Forelimb muscle (tissue), 1 donor: ENCODE data around the gene VSIG10L2. TPM values are rescaled to one million over a fixed set of nuclear protein-coding genes. Genes with fewer than 3 reads are reported as not detected.
"Not testable (repeated sequence)": the region's sequence is repeated elsewhere in the genome, so short reads cannot be mapped to it uniquely, and the experiment has no call there.

Experiments
- DNase-seq: peaks from one replicate; pipeline ENCODE4 v3.0.0-alpha.2; 2013; ENCODE audit warnings: low read depth
- polyA plus RNA-seq: library from polyadenylated mRNA; unstranded; fragments of 120-200 nt; gene quantifications from one replicate; pipeline ENCODE4 v1.2.1, GENCODE V29; 2013; ENCODE audit not compliant: insufficient read length

Gene VSIG10L2
- polyA plus RNA-seq, 1 donor: 0.28 TPM

- DNase-seq: no peak
Measured at GRCh38 chr11:125960771-125961170, 14.9 kb downstream of the VSIG10L2 start.

- no peak for DNase-seq
Measured at GRCh38 chr11:125967515-125967914, 21.7 kb downstream of the VSIG10L2 start.

GRCh38 chr11:125968354-125968753 lies 22.5 kb downstream of the VSIG10L2 start:
- no peak for DNase-seq

- DNase-seq: no peak
Measured at GRCh38 chr11:125971618-125972017, 25.8 kb downstream of the VSIG10L2 start.

- no peak for DNase-seq
Measured at GRCh38 chr11:125974284-125974683, 28.4 kb downstream of the VSIG10L2 start.

GRCh38 chr11:125975634-125976033 lies 29.8 kb downstream of the VSIG10L2 start:
- DNase-seq: no peak

GRCh38 chr11:125976156-125976555 lies 30.3 kb downstream of the VSIG10L2 start:
- no peak for DNase-seq

GRCh38 chr11:125977333-125977732 lies 31.5 kb downstream of the VSIG10L2 start:
- DNase-seq: no peak

GRCh38 chr11:125978181-125978716 lies 32.4 kb downstream of the VSIG10L2 start:
- DNase-seq: no peak

- no peak for DNase-seq
Measured at GRCh38 chr11:125978778-125979407, 33.0 kb downstream of the VSIG10L2 start.

GRCh38 chr11:125979511-125979910 lies 33.7 kb downstream of the VSIG10L2 start:
- no peak for DNase-seq

- DNase-seq: no peak
Measured at GRCh38 chr11:125980436-125980835, 34.6 kb downstream of the VSIG10L2 start.

GRCh38 chr11:125982348-125982730 lies 36.5 kb downstream of the VSIG10L2 start:
- no peak for DNase-seq

GRCh38 chr11:125985956-125986355 lies 40.1 kb downstream of the VSIG10L2 start:
- DNase-seq: not testable (repeated sequence)

- no peak for DNase-seq
Measured at GRCh38 chr11:125987066-125987641, 41.3 kb downstream of the VSIG10L2 start.

- peak; percentile 31 for DNase-seq
Measured at GRCh38 chr11:125990244-125990643, 44.4 kb downstream of the VSIG10L2 start.

GRCh38 chr11:125992893-125993292 lies 47.0 kb downstream of the VSIG10L2 start:
- DNase-seq: no peak

GRCh38 chr11:125994509-125994908 lies 48.7 kb downstream of the VSIG10L2 start:
- DNase-seq: no peak

- no peak for DNase-seq
Measured at GRCh38 chr11:125995313-125995712, 49.5 kb downstream of the VSIG10L2 start.

- no peak for DNase-seq
Measured at GRCh38 chr11:125998267-125998666, 52.4 kb downstream of the VSIG10L2 start.

GRCh38 chr11:125999234-125999880 lies 53.5 kb downstream of the VSIG10L2 start:
- DNase-seq: no peak

GRCh38 chr11:126002181-126002580 lies 56.3 kb downstream of the VSIG10L2 start:
- DNase-seq: no peak
